GM12892 (cell line): ENCODE data around the gene SFI1.
"Not testable (repeated sequence)": the region's sequence is repeated elsewhere in the genome, so short reads cannot be mapped to it uniquely, and the experiment has no call there.

ENCODE experiments used
- DNase-seq: peaks from one replicate; pipeline ENCODE4 v3.0.0; 2011; ENCODE audit not compliant: insufficient read length
- FAIRE-seq: peaks from 2 replicates; lab custom pipeline; 2011; peaks lifted over from hg19 to GRCh38; lab: Jason Lieb, UNC
- POLR2A ChIP-seq: IDR thresholded peaks from 2 replicates; pipeline ENCODE4 v1.6.1; 2011; ENCODE audit warnings: low read depth, low read length, control low read depth
- POLR2AphosphoS5 ChIP-seq: IDR thresholded peaks from 2 replicates; pipeline ENCODE4 v1.6.1; 2011; ENCODE audit warnings: low read depth, low read length, control low read depth
- TAF1 ChIP-seq: IDR thresholded peaks from 2 replicates; pipeline ENCODE4 v1.6.1; 2011; ENCODE audit warnings: low read depth, mild to moderate bottlenecking, control low read depth, low read length, borderline replicate concordance

The SFI1 gene

DNA sequence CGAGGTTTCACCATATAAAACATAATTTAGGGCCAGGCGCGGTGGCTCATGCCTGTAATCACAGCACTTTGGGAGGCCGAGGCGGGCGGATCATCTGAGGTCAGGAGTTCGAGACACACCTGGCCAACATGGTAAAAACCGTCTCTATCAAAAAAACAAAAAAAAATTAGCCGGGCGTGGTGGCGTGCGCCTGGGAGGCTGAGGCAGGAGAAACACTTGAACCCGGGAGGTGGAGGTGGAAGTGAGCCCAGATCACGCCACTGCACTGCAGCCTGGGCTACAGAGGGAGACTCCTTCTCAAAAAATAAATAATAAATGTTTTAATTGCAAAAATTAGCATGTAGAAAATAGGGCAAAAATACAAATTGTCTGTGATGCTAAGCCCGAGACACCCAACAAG, 993 bp upstream of the SFI1 start:
- TF ChIP-seq POLR2A: no peak
- TF ChIP-seq POLR2AphosphoS5: no peak
- no peak for TF ChIP-seq TAF1
- FAIRE-seq (no peak), DNase-seq (no peak)

DNA sequence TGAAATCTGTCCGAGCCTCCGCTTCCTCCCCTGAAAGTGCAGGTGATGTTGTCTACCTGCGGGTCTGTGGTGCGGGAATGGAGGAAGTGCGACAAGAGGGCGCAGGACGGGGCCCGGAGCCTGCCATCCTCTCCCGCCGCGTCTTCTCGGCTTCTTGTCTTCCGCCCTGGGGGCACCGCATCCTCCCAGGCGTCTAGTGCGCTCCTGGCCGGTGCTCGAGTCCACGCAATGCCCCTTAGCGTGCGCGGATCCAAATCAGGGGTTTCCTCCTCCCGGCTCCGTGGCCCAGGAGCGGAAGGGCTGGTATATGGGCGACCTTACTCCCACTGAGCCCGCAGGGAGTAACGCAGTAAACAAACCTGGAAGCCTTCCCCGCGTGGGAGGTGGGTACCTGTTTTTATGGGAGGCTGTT, 405 bp downstream of the SFI1 start:
- DNase-seq: no peak

DNA sequence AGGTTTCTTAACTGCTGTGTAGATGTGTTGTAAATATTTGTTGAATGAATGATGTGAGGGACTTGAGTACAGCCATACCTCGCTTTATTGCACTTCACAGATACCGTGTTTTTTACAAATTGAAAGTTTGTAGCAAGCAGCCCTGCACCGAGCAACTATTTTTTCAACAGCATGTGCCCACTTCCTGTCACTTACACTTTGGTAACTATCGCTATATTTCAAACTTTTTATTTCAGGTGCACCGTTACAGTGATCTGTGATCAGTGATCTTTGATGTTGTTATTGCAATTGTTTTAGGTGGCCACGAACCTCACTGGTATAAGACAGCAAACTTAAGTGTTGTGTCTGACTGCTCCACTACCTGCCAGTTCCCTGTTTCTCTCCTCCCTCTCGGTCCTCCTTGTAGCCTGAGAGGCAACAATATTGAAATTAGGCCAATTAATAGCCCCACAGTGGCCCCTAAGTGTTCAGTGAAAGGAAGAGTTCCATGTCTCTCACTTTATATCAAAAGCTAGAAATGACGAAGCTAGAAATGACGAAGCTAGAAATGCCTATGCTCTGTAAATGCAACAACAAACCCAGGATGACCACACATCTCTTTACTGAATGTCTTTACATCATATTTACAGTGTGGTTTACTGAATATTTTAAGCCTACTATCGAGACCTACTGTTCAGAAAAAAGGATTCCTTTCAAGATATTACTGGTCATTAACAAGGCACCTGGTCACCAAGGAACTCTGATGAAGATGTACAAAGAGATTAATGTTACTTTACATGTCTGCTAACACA, 1.0 kb downstream of the SFI1 start:
- DNase-seq (no peak), FAIRE-seq (peak; percentile 66)
- TF ChIP-seq POLR2AphosphoS5 (no peak), TAF1 (no peak), POLR2A (no peak)

More for the DNA sequence above, 405 bp downstream of the SFI1 start:
- no peak for FAIRE-seq
- TF ChIP-seq TAF1 (no peak), POLR2A (no peak), POLR2AphosphoS5 (no peak)

DNA sequence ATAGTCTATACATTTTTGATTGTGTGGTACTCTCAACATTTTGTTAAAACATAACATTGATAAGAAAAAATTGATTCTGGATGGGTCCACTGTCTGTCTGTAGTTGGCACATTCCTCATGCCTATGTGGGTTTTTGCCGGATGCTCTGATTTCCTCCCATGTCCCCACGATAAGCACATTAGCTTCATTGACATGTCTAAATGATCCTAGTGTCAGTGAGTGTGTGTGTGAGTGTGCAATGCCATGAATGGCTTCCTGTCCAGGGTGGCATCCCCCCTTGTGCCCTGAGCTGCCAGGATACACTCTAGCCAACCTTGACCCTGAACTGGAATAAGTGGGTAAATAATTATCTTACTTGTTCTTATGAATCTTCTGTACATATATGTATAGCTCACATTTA, 5.4 kb downstream of the SFI1 start:
- no peak for DNase-seq
- TF ChIP-seq POLR2A (no peak), TAF1 (no peak), POLR2AphosphoS5 (no peak)
- FAIRE-seq: peak; percentile 5

DNA sequence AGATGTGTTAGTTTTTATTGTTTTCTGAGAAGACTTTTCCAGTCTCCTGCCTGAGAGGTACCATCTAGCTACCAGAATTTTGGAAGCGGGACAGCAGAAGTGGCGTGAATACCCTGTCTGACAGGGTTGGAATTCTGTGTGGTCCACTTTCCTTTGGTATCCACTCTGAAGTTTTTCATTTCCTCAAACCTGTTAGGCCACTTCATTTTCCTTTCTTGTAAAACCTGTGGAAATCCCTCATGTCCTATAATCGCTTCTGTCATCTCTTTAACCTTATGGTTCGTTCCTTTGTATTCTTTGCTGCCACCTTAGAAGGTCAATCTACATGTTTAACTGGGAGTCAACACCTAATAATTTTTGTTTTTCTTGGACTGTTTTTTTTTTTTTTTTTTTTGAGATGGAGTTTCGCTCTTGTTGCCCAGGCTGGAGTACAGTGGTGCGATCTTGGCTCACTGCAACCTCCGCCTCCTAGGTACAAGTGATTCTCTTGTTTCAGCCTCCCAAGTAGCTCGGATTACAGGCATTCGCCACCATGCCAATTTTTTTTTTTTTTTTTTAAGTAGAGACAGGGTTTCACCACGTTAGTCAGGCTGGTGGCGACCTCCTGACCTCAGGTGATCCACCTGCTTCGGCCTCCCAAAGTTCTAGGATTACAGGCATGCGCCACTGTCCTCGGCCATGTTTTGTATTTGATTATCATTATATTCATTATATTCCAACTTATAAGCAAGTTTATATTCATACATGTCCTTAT, 7.1 kb downstream of the SFI1 start:
- no peak for TF ChIP-seq POLR2AphosphoS5
- no peak for TF ChIP-seq TAF1
- TF ChIP-seq POLR2A: no peak
- no peak for DNase-seq
- FAIRE-seq: no peak

DNA sequence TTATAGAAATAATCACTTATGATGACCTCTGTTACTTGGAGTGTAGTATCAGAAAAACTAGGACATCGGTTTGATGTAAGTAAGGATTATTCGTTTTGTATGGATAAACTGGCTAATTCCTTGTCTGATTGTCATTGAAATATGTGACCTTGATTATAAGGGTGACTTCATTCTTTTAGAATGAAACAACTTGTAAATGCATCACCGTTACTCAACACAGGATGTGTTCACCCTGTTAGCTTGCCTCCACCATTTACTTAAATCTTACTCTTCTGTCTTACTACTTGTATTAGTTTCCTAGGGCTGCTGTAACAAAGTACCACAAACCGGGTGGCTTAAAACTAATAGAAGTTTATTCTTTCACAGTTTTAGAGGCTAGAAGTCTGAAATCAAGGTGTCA, 7.9 kb downstream of the SFI1 start:
- FAIRE-seq (no peak), DNase-seq (no peak)
- TF ChIP-seq POLR2A: no peak
- no peak for TF ChIP-seq POLR2AphosphoS5
- no peak for TF ChIP-seq TAF1

DNA sequence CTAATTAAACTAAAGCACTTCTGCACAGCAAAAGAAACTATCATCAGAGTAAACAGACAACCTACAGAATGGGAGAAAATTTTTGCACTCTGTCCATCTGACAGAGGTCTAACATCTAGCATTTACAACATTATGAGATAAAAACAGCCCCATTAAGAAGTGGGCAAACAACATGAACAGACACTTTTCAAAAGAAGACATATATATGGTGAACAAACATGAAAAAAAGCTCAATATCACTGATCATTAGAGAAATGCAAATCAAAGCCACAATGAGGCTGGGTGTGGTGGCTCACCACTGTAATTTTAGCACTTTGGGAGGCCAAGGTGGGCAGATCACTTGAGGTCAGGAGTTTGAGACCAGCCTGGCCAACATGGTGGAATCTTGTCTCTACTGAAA, 11.2 kb downstream of the SFI1 start:
- FAIRE-seq: not testable (repeated sequence)

DNA sequence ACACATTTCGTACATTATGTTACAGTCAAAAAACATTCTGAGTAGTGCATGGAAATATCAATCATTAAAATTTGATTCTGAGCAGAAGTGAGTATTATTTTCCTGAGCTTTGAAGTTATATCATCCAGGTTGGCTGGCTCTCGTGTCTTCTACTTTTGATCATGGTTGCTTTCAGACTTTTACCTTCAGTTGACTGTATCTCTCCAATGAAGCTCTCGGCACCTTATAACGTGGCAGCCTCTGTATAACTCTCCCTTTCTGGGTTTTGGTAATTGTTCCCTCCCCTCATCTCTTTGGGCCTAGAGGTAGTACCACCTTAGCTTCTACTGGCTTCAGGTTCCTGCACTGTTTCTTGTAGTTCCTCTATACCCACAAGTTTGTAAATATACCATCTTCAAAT, 12.2 kb downstream of the SFI1 start:
- no peak for TF ChIP-seq TAF1
- no peak for TF ChIP-seq POLR2AphosphoS5
- TF ChIP-seq POLR2A: no peak
- DNase-seq (no peak), FAIRE-seq (no peak)

More for the DNA sequence above, 11.2 kb downstream of the SFI1 start:
- not testable (repeated sequence) for DNase-seq

DNA sequence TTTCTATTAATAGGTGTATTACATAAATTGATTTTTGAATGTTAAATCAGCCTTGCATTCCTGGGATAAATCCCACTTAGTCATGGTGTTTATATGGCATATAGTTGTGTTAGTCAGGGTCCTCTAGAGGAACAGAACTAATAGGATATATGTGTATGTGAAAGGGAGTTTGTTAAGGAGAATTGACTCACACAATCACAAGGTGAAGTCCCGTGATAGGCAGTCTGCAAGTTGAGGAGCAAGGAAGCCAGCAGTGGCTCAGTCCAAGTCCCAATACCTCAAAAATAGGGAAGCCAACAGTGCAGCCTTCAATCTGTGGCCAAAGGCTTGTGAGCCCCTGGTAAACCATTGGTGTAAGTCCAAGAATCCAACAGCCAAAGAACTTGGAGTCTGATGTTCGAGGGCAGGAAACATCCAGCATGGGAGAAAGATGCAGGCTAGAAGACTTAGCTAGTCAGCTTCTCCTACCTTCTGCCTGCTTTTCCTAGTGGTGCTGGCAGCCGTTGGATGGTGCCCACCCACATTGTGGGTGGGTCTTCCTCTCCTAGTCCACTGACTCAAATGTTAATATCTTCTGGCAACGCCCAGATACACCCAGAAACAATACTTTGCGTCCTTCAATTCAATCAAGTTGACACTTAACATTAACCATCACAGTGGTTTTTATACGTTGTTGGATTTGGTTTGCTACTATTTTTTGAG, 12.9 kb downstream of the SFI1 start:
- FAIRE-seq (no peak), DNase-seq (no peak)
- TF ChIP-seq POLR2AphosphoS5 (no peak), POLR2A (no peak), TAF1 (no peak)

DNA sequence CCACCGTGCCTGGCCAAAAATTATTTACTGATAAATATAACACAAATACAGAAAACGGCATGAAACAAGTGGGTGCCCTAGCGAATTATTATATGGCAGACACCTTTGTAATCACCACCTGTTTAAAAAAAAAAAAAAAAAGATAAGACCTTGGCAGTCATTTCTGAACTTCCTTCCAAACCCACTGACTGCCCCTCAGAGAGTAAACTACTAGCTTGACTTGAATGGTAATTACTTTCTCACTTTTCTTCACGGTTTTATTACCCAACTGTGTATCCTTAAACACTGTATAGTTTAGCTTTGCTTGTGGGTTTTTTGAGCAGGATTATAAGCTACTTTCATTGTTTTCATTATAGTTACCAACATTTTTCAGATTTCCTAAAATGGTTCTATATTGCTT, 23.7 kb downstream of the SFI1 start:
- no peak for TF ChIP-seq TAF1
- no peak for TF ChIP-seq POLR2AphosphoS5
- TF ChIP-seq POLR2A: no peak
- FAIRE-seq (no peak), DNase-seq (no peak)

DNA sequence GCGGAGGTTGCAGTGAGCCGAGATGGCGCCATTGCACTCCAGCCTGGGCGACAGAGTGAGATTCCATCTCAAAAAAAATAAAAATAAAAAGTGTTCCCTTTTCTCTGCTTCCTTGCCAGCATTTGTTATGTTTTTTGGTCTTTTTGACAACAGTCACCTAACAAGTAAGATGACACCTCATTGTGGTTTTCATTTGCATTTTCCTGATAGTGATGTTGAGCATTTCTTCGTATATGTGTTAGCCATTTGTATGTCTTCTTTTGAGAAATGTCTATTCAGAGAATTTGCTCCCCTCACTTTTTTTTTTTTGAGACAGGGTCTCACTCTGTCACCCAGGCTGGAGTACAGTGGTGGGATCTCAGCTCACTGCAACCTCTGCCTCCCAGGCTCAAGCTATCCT, 27.8 kb downstream of the SFI1 start:
- not testable (repeated sequence) for FAIRE-seq, DNase-seq
